Small intestine (tissue), 7 donors: Measurements from ENCODE around the gene ERH. TPM values are rescaled to one million over a fixed set of nuclear protein-coding genes. Genes with fewer than 3 reads are reported as not detected.

ENCODE experiments used
- DNase-seq, 2 donors: peaks; one replicate each; pipeline versions ENCODE4 v3.0.0 to v3.0.0-alpha.2; 2013
- FAIRE-seq: peaks from 2 replicates; lab custom pipeline; 2012; peaks lifted over from hg19 to GRCh38; lab: Jason Lieb, UNC
- H3K27ac ChIP-seq, 3 donors: one replicate each; pipeline ENCODE4 v1.5.1; 2013; ENCODE audit warnings: low read length in 2 of 3, mild to moderate bottlenecking in 2 of 3, control low read depth in 1 of 3, inconsistent platforms in 1 of 3, low read depth in 1 of 3, moderate library complexity in 1 of 3
- H3K27me3 ChIP-seq, 3 donors: one replicate each; pipeline ENCODE4 v1.6.1; 2013; ENCODE audit warnings: low read length in 3 of 3, inconsistent platforms in 1 of 3; ENCODE audit not compliant: control insufficient read depth in 3 of 3, insufficient read depth in 3 of 3
- H3K36me3 ChIP-seq, 3 donors: one replicate each; pipeline ENCODE4 v1.6.1; 2013; ENCODE audit warnings: low read length in 3 of 3, inconsistent platforms in 1 of 3, low read depth in 1 of 3, mild to moderate bottlenecking in 1 of 3, moderate library complexity in 1 of 3; ENCODE audit not compliant: control insufficient read depth in 3 of 3, insufficient read depth in 2 of 3
- H3K4me1 ChIP-seq, 3 donors: one replicate each; pipeline ENCODE4 v1.6.1; 2013; ENCODE audit warnings: low read length in 2 of 3, inconsistent platforms in 1 of 3, low read depth in 1 of 3, mild to moderate bottlenecking in 1 of 3, moderate library complexity in 1 of 3; ENCODE audit not compliant: control insufficient read depth in 3 of 3, insufficient read depth in 2 of 3
- H3K4me3 ChIP-seq, 3 donors: one replicate each; pipeline ENCODE4 v1.5.1; 2013; ENCODE audit warnings: low read length in 3 of 3, control low read depth in 1 of 3, inconsistent platforms in 1 of 3, low read depth in 1 of 3, mild to moderate bottlenecking in 1 of 3, moderate library complexity in 1 of 3
- H3K9me3 ChIP-seq, 2 donors: one replicate each; pipeline ENCODE4 v1.6.1; 2013; ENCODE audit warnings: low read depth in 1 of 2, low read length in 1 of 2; ENCODE audit not compliant: control insufficient read depth in 2 of 2, insufficient read depth in 1 of 2
- WGBS, 3 donors: extraction: QIAGEN DNeasy Blood & Tissue Kit; methylation state at CpG; one replicate each; pipeline ENCODE4 v1.1.7; 2013; 5-methylcytosine and 5-hydroxymethylcytosine counted together
- polyA plus RNA-seq, 4 donors: library from polyadenylated mRNA; stranded (reverse) in 3 of 4; unstranded in 1 of 4; fragments of 200-250 nt in 3 of 4; fragments of 120-200 nt in 1 of 4; gene quantifications; one replicate each; pipeline versions ENCODE4 v1.2.1 to v1.2.3, GENCODE V29; 2013
- donor health status: healthy with polysubstance abuse.
- donor health status: control.
- donor health status: control.
- donor health status: Bipolar disorder and iron deficiency.
- donor health status: healthy.

Gene ERH
- polyA plus RNA-seq, 4 donors, result 131 to 207 (median 141) TPM

GRCh38 chr14:69368381-69368780 is 29.7 kb downstream of the ERH start:
- H3K4me1 ChIP-seq, result no peaks in the 10 kb centered on the region
- no peak for FAIRE-seq
- no peaks in the 10 kb centered on the region for H3K27me3 ChIP-seq

GRCh38 chr14:69366761-69367160 is 31.3 kb downstream of the ERH start:
- Histone ChIP-seq H3K4me1 (no peaks in the 10 kb centered on the region), H3K27me3 (peaks cover 0 to 6% (median 0%) of the 10 kb centered on the region in 3 donors), H3K36me3 (no peaks in the 10 kb centered on the region), H3K27ac (no peak overlapping the region), H3K9me3 (no peaks in the 10 kb centered on the region), H3K4me3 (no peak overlapping the region)
- no peak for FAIRE-seq
- no peak for DNase-seq
- WGBS, 3 donors, result 80 to 90% (median 81%) methylated on average over 4 of the region's 4 CpGs

More at GRCh38 chr14:69368381-69368780, 29.7 kb downstream of the ERH start:
- DNase-seq, result no peak
- Histone ChIP-seq H3K4me3 (no peak overlapping the region), H3K36me3 (no peaks in the 10 kb centered on the region), H3K27ac (no peak overlapping the region), H3K9me3 (no peaks in the 10 kb centered on the region)
- WGBS, 3 donors, result 74 to 94% (median 87%) methylated on average over 1 of the region's 1 CpG

GRCh38 chr14:69366069-69366468 is 32.0 kb downstream of the ERH start:
- H3K9me3 ChIP-seq, result no peaks in the 10 kb centered on the region
- FAIRE-seq, result no peak
- WGBS, 3 donors, result 18 to 59% (median 23%) methylated on average over 3 of the region's 3 CpGs

GRCh38 chr14:69364378-69364777 is 33.7 kb downstream of the ERH start:
- Histone ChIP-seq H3K4me1 (no peaks in the 10 kb centered on the region), H3K9me3 (no peaks in the 10 kb centered on the region), H3K27me3 (peaks cover 0 to 6% (median 0%) of the 10 kb centered on the region in 3 donors), H3K36me3 (no peaks in the 10 kb centered on the region), H3K27ac (no peak overlapping the region), H3K4me3 (no peak overlapping the region)
- WGBS, 3 donors, result 88 to 93% (median 92%) methylated on average over 2 of the region's 2 CpGs
- no peak for FAIRE-seq
- DNase-seq, result no peak

More at GRCh38 chr14:69366069-69366468, 32.0 kb downstream of the ERH start:
- H3K27me3 ChIP-seq, result peaks cover 0 to 6% (median 0%) of the 10 kb centered on the region in 3 donors
- DNase-seq, result no peak
- no peak overlapping the region for H3K4me3 ChIP-seq
- no peaks in the 10 kb centered on the region for H3K36me3 ChIP-seq
- H3K27ac ChIP-seq, result no peak overlapping the region
- no peaks in the 10 kb centered on the region for H3K4me1 ChIP-seq

GRCh38 chr14:69363964-69364363 is 34.1 kb downstream of the ERH start:
- Histone ChIP-seq H3K36me3 (no peaks in the 10 kb centered on the region), H3K27ac (no peak overlapping the region), H3K4me1 (no peaks in the 10 kb centered on the region), H3K27me3 (peaks cover 0 to 6% (median 0%) of the 10 kb centered on the region in 3 donors), H3K4me3 (no peak overlapping the region), H3K9me3 (no peaks in the 10 kb centered on the region)
- no peak for DNase-seq
- 83 to 87% (median 86%) methylated on average over 4 of the region's 4 CpGs for WGBS, 3 donors
- no peak for FAIRE-seq

- FAIRE-seq (no peak), DNase-seq (peak in 1 of 2 donors; percentile 29)
- no peak overlapping the region for H3K4me3 ChIP-seq
- 52 to 70% (median 54%) methylated on average over 9 of the region's 9 CpGs for WGBS, 3 donors
- H3K36me3 ChIP-seq, result no peaks in the 10 kb centered on the region
- no peak overlapping the region for H3K27ac ChIP-seq
- no peaks in the 10 kb centered on the region for H3K9me3 ChIP-seq
- H3K27me3 ChIP-seq, result peaks cover 0 to 6% (median 0%) of the 10 kb centered on the region in 3 donors
- no peaks in the 10 kb centered on the region for H3K4me1 ChIP-seq
Measured at GRCh38 chr14:69363055-69363454, 35.0 kb downstream of the ERH start.

GRCh38 chr14:69360438-69361108 is 37.5 kb downstream of the ERH start:
- DNase-seq (no peak), FAIRE-seq (no peak)
- H3K4me3 ChIP-seq, result no peak overlapping the region
- H3K27ac ChIP-seq, result no peak overlapping the region
- H3K27me3 ChIP-seq, result peaks cover 0 to 6% (median 0%) of the 10 kb centered on the region in 3 donors
- H3K4me1 ChIP-seq, result no peaks in the 10 kb centered on the region
- H3K36me3 ChIP-seq, result no peaks in the 10 kb centered on the region
- 69 to 78% (median 78%) methylated on average over 7 of the region's 7 CpGs for WGBS, 3 donors
- H3K9me3 ChIP-seq, result no peaks in the 10 kb centered on the region

- H3K4me3 ChIP-seq, result no peak overlapping the region
- H3K9me3 ChIP-seq, result no peaks in the 10 kb centered on the region
- no peaks in the 10 kb centered on the region for H3K36me3 ChIP-seq
- H3K27ac ChIP-seq, result no peak overlapping the region
- no peak for DNase-seq
- WGBS, 3 donors, result 91 to 93% (median 92%) methylated on average over 3 of the region's 3 CpGs
- peaks cover 0 to 8% (median 3%) of the 10 kb centered on the region in 3 donors for H3K4me1 ChIP-seq
- H3K27me3 ChIP-seq, result peaks cover 0 to 6% (median 0%) of the 10 kb centered on the region in 3 donors
- no peak for FAIRE-seq
Measured at GRCh38 chr14:69358966-69359365, 39.1 kb downstream of the ERH start.
